GM12874 (cell line): Measurements from ENCODE around the gene CCNT2.

Experiments used
- CTCF ChIP-seq: IDR thresholded peaks from 2 replicates; pipeline ENCODE4 v1.5.1; 2011; ENCODE audit warnings: low read depth, mild to moderate bottlenecking, control low read depth, low read length, moderate library complexity; ENCODE audit not compliant: insufficient read depth

CCNT2 gene

GRCh38 chr2:134927195-134927594 lies 8.6 kb downstream of the CCNT2 start:
- TF ChIP-seq CTCF: no peak

- no peak for TF ChIP-seq CTCF
These were observed 14.4 kb downstream of the CCNT2 start for GRCh38 chr2:134932864-134933526.

GRCh38 chr2:134933732-134934131 lies 15.1 kb downstream of the CCNT2 start:
- no peak for TF ChIP-seq CTCF

- TF ChIP-seq CTCF: no peak
These were observed 15.5 kb downstream of the CCNT2 start for GRCh38 chr2:134934150-134934549.

- TF ChIP-seq CTCF: no peak
These were observed 16.0 kb downstream of the CCNT2 start for GRCh38 chr2:134934641-134935040.

- TF ChIP-seq CTCF: no peak
These were observed 18.1 kb downstream of the CCNT2 start for GRCh38 chr2:134936691-134937090.

GRCh38 chr2:134943540-134943939 lies 24.9 kb downstream of the CCNT2 start:
- TF ChIP-seq CTCF: no peak
